Measurements from ENCODE around the gene PUS10.

GRCh38 chr2:60938301-60938700 is 79.8 kb downstream of the PUS10 start:
- no peak for TF ChIP-seq CTCF (IDR thresholded peaks at IDR 0.05 in 4 of 5, conservative IDR thresholded peaks at IDR 0.05 in 1 of 5)
- no peak for TF ChIP-seq POLR2A (IDR thresholded peaks at IDR 0.05)
